ENCODE measurements around the gene KLHL22.
"Not testable (repeated sequence)": the region's sequence is repeated elsewhere in the genome, so short reads cannot be mapped to it uniquely, and the experiment has no call there.

Gene KLHL22

DNA sequence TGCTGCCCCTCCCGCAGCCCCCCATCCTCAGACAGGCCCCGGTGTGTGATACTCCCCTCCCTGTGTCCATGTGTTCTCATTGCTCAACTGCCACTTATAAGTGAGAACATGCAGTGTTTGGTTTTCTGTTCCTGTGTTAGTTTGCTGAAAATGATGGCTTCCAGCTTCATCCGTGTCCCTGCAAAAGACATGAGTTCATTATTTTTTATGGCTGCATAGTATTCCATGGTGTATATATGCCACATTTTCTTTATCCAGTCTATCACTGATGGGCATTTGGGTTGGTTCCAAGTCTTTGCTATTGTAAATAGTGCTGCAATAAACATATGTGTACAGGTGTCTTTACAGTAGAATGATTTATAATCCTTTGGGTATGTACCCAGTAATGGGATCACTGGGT, 80.4 kb downstream of the KLHL22 start:
- not testable (repeated sequence) for DNase-seq

DNA sequence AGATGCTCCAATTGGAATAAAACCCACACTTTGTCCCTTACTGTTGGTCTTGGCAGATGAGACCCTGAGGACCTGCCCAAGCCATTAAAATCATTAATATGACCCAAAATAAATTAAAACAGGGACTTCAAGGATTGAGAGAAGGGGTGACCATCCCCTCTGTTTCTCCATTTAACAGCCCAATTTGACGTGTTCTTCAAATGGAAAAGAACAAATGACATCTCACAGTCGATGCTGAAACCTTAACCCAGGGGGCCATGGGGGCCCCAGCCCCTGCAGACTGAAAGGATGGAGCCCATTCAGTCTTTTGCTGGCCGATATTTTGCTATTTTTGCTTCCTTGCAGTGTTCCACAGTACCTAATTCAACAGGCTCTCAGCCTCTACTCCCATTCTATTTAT, 81.1 kb downstream of the KLHL22 start:
- no peak for DNase-seq

DNA sequence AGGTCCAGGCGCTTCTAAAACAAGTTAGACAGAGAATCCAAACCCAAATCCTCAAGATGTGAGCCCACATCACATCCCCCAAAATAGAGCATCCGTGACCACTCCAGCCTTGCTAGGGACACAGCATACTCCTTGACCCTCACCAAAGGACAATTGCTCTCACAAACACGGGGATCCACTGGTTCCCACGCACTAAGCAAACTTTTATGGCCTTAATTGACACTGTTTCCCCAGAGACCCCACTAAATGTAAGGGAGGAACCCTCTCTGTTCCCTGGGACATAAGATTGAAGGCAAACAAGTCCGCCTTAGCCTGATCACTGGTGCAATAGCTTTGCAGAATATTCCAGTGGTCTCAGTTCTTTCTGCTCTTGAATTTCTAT, 81.5 kb downstream of the KLHL22 start:
- no peak for DNase-seq

- no peak for DNase-seq
Measured at GRCh38 chr22:20413217-20414058, 82.2 kb downstream of the KLHL22 start.

DNA sequence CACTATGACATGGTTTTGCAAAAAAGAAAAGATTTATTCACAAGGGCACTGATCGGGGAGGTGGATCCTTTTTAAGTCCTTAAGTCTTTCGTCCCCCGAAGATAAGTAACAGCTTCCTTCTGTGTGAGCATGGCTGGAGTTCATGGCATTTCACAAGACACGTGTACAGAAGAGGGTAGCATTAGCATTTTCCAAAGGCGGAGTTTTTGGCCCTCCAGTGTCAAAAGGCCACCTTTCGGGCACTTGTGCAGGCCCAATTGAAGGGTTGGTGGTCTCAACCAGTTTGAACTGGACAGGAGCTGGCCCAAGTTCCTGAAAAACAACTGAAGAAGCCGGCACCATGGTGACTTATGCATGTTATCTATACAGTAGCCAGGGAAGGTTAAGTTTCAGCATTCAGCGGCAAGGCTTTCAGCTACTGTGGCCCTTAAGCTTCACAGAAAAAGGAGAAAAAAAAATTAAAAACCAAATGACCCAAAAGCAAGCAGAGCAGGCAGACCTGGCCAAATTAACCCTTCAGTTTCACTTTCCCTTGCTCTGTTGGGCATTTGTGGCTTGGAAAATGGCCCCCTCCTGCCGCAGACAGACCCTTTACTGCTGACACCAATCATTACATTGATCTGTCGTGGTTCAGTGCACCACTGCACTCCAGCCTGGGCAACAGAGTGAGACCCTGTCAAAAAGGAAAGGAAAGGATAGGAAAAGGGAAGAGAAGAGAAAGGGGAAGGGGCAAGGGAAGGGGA, 83.0 kb downstream of the KLHL22 start:
- no peak for DNase-seq

- DNase-seq = not testable (repeated sequence)
Measured at GRCh38 chr22:20409385-20409784, 86.2 kb downstream of the KLHL22 start.

DNA sequence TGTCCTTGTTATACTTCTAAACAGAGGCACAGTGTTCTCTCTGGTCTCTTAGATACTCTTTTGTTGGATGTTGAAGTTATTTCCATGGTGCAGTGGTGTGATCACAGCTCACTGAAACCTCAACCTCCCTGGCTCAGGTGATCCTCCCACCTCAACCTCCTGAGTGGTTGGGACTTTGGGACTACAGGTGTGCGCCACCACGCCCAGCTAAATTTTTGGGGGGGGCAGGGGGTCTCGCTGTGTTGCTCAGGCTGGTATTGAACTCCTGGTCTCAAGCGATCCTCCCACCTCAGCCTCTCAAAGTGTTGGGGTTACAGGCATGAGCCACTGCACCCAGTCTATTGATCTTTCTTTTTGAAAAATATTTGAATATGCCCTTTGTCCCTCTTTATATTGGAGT, 86.7 kb downstream of the KLHL22 start:
- no peak for DNase-seq

DNA sequence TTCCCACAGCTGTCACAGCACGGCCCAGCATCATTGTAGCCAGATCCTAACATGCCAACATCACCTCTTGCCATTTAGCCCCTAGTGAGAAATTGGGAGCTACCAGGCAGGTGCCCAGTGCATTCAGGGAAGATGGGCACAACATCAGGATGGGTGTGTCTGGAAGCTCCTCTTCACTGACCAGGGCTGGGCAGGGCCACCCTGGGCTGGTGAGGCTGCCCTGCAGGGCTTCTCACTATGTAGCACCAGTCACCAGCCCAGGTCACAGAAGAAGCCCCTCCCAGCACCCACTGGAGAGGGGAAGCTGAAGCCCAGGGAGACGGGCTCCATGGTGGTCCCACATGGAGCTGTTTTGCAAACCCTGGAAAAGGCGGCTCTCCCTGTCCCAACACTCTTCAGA, 87.8 kb downstream of the KLHL22 start:
- DNase-seq = no peak

DNA sequence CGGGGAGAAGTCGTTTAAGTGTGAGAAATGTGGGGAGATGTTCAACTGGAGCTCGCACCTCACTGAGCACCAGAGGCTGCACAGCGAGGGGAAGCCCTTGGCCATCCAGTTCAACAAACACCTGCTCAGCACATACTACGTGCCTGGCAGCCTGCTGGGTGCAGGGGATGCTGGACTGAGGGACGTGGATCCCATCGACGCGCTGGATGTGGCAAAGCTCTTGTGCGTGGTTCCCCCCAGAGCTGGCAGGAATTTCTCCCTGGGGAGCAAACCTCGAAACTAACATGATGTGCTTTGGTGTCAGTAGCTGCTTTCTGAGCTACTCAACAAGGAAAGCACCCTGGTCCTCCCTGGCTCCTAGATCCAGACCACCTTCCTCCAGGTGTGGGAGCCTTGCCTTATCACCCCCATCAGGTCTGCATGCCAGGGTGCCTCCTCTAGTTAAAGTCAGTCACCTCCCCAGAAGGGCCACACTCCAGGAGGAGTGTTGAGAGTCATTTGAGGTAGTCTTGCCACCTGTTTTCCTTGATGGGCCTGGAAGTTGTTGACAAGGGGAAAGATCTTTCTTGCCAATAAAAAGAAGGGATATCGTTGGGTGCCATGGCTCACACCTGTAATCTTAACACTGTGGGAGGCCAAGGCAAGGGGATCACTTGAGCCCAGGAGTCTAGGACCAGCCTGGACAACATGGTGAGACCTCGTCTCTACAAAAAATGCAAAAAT, 88.7 kb downstream of the KLHL22 start:
- no peak for DNase-seq

DNA sequence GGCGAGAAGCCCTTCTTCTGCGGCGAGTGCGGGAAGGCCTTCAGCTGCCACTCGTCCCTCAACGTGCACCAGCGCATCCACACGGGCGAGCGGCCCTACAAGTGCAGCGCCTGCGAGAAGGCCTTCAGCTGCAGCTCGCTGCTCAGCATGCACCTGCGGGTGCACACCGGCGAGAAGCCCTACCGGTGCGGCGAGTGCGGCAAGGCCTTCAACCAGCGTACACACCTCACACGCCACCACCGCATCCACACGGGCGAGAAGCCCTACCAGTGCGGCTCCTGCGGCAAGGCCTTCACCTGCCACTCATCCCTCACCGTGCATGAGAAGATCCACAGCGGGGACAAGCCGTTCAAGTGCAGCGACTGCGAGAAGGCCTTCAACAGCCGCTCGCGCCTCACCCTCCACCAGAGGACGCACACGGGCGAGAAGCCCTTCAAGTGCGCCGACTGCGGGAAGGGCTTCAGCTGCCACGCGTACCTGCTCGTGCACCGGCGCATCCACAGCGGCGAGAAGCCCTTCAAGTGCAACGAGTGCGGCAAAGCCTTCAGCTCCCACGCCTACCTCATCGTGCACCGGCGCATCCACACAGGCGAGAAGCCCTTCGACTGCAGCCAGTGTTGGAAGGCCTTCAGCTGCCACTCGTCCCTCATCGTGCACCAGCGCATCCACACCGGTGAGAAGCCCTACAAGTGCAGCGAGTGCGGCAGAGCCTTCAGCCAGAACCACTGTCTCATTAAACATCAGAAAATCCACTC, 89.5 kb downstream of the KLHL22 start:
- no peak for DNase-seq

DNA sequence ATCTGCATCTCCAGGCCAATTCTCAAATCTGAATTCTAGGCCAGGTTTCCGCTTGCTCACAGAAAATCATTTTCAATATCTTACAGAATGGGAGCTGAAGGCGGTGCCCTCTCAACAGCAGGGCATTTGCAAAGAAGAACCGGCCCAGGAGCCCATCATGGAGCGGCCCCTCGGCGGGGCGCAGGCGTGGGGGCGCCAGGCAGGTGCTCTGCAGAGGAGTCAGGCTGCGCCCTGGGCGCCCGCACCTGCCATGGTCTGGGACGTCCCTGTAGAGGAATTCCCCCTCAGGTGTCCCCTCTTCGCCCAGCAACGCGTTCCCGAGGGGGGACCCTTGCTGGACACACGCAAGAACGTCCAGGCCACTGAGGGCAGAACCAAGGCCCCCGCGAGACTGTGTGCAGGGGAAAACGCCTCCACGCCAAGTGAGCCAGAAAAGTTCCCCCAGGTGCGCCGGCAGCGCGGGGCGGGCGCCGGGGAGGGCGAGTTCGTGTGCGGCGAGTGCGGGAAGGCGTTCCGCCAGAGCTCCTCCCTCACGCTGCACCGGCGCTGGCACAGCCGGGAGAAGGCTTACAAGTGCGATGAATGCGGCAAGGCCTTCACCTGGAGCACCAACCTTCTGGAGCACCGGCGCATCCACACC, 90.2 kb downstream of the KLHL22 start:
- DNase-seq = no peak

GRCh38 chr22:20404881-20405280, 90.7 kb downstream of the KLHL22 start:
- DNase-seq = no peak

DNA sequence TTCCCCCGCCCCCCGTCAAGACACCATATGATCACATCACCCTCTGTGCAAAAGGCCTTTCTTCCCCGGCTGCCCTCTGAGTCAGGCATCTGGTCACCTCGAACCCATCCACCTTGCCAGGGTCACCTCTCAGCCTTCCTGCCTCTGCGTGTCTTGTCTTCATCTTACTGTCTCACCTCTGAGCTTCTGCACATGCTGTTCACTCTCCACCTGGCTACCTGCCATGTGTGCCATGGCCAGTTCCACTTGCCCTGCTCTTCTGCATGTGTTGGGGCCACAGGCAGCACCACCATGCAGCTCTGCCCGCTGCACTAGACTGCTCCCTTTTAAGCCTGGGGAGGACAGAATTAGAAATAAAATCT, 91.8 kb downstream of the KLHL22 start:
- DNase-seq = no peak

- DNase-seq = no peak
Measured at GRCh38 chr22:20402960-20403778, 92.4 kb downstream of the KLHL22 start.

DNA sequence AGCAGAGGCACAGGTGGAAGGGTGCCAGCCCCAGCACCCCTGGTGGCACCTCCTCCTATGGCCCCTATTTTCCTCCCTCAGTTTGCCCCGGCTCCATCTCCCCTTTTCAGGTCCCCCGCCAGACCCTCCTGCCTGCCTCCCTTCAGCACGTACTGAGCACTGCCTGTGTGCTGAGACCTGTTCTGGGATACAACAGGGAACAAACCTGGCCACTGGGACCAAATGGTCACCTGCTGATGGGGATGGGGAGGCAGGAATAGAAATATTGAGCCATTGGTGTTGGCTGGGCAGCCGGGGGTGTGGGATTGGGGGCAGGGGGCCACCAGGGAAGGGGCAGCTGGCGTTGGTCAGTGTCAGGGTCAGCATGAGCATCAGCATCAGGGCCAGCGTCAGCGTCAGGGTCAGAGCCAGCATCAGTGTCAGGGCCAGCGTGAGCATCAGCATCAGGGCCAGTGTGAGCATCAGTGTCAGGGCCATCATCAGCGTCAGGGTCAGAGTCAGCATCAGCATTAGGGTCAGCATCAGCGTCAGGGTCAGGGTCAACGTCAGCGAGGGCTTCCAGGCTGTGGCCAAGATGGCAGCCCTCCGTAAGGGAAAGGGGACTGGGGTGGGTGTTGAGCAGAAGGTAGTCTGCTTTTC, 94.1 kb downstream of the KLHL22 start:
- no peak for DNase-seq

GRCh38 chr22:20400606-20401375, 94.8 kb downstream of the KLHL22 start:
- no peak for DNase-seq

GRCh38 chr22:20399866-20400605, 95.6 kb downstream of the KLHL22 start:
- no peak for DNase-seq

DNA sequence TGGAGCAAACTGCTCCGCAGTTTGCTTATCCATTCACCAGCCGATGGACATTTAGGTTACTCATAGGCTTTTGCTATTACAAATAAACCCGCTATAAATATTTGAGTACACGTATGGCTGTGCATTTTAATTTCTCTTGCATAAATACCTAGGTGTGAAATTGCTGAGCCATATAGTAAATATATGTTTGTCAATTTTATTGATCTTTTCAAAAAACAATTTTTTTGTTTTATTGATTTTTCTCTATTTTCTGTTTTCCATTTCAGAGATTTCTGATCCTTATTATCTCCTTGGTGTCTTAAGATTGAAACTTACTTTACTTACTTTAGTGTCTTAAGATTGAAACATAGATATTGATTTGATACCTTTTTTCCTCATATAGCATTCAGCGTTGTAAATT, 97.2 kb downstream of the KLHL22 start:
- no peak for DNase-seq

GRCh38 chr22:20397498-20397897, 98.1 kb downstream of the KLHL22 start:
- DNase-seq = no peak

DNA sequence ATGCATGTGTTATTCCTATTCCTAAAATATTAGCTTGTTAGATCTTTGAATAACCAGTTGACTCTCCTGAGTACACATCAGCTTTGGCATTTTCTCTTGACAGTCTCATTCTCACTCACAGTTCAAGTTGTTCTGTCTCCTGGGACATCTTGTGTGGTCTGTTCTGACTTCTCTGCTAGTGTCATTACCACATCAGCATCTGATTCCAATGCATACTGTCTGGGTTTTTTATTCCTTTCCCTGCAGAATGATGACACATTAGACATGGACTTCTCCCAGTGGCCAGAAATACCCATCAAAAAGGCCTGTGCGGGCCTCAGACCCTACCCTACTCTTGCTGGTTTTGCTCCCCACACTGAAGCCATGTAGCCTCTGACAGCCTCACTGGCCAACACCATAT, 99.0 kb downstream of the KLHL22 start:
- no peak for DNase-seq
